Keratinocyte (primary cell): Measurements from ENCODE around the gene STS. TPM values are rescaled to one million over a fixed set of nuclear protein-coding genes. Genes with fewer than 3 reads are reported as not detected.

ENCODE experiments used
- DNase-seq: peaks from one replicate; pipeline ENCODE4 v3.0.0-alpha.2; 2011; ENCODE audit warnings: low read depth, missing footprints, low spot score
- FAIRE-seq: peaks from 2 replicates; lab custom pipeline; 2011; peaks lifted over from hg19 to GRCh38; lab: Jason Lieb, UNC
- H2AFZ ChIP-seq: 2 replicates; pipeline ENCODE4 v1.6.0; 2012; ENCODE audit warnings: low read length, control low read depth, inconsistent platforms; ENCODE audit not compliant: control insufficient read depth
- H3K27ac ChIP-seq: 2 replicates; pipeline ENCODE4 v1.5.1; 2011; ENCODE audit warnings: low read length; ENCODE audit not compliant: control insufficient read depth, insufficient read depth
- H3K27me3 ChIP-seq: 3 replicates; pipeline ENCODE4 v1.6.0; 2011; ENCODE audit warnings: low read length; ENCODE audit not compliant: control insufficient read depth, insufficient read depth; ENCODE audit errors: extremely low read depth
- H3K36me3 ChIP-seq, 2 experiments: 2 replicates in 1 of 2; 3 replicates in 1 of 2; pipeline ENCODE4 v1.5.1; 2011; ENCODE audit warnings: low read length in 2 of 2, mild to moderate bottlenecking in 1 of 2; ENCODE audit not compliant: control insufficient read depth in 2 of 2, insufficient read depth in 2 of 2; ENCODE audit errors: extremely low read depth in 1 of 2
- H3K4me1 ChIP-seq: 3 replicates; pipeline ENCODE4 v1.5.1; 2011; ENCODE audit warnings: low read length; ENCODE audit not compliant: control insufficient read depth, insufficient read depth; ENCODE audit errors: extremely low read depth
- H3K4me2 ChIP-seq: 3 replicates; pipeline ENCODE4 v1.6.0; 2011; ENCODE audit warnings: low read depth, low read length; ENCODE audit not compliant: control insufficient read depth, insufficient read depth; ENCODE audit errors: extremely low read depth
- H3K4me3 ChIP-seq, 3 experiments: fragments of 200-600 bp in 1 of 3; sonication (generic) in 1 of 3; 2 replicates in 2 of 3; 3 replicates in 1 of 3; pipeline ENCODE4 v1.5.1; 2011 to 2016; ENCODE audit warnings: low read length in 3 of 3, mild to moderate bottlenecking in 3 of 3, control low read depth in 2 of 3, inconsistent platforms in 1 of 3, low read depth in 1 of 3, mixed read lengths in 1 of 3, mixed run types in 1 of 3, moderate library complexity in 1 of 3; ENCODE audit not compliant: control insufficient read depth in 2 of 3, insufficient read depth in 2 of 3; ENCODE audit errors: extremely low read depth in 1 of 3
- H3K79me2 ChIP-seq: 2 replicates; pipeline ENCODE4 v1.6.0; 2012; ENCODE audit warnings: low read length; ENCODE audit not compliant: control insufficient read depth, insufficient read depth
- H3K9ac ChIP-seq: 3 replicates; pipeline ENCODE4 v1.6.0; 2011; ENCODE audit warnings: low read length; ENCODE audit not compliant: control insufficient read depth, insufficient read depth; ENCODE audit errors: extremely low read depth
- H3K9me1 ChIP-seq: 3 replicates; pipeline ENCODE4 v1.6.0; 2011; ENCODE audit warnings: low read length; ENCODE audit not compliant: control insufficient read depth, insufficient read depth; ENCODE audit errors: extremely low read depth
- H3K9me3 ChIP-seq: 2 replicates; pipeline ENCODE4 v1.5.1; 2012; ENCODE audit warnings: low read depth, low read length; ENCODE audit not compliant: control insufficient read depth
- H4K20me1 ChIP-seq: 3 replicates; pipeline ENCODE4 v1.6.0; 2011; ENCODE audit warnings: low read length; ENCODE audit not compliant: control insufficient read depth, insufficient read depth; ENCODE audit errors: extremely low read depth
- CTCF ChIP-seq, 3 experiments: IDR thresholded peaks in 1 of 3; conservative IDR thresholded peaks in 1 of 3; optimal IDR thresholded peaks in 1 of 3; 2 replicates in 2 of 3; 3 replicates in 1 of 3; pipeline versions ENCODE3 to v1.5.1; 2011; ENCODE audit warnings: low read length in 3 of 3, mild to moderate bottlenecking in 3 of 3, moderate library complexity in 2 of 3, control low read depth in 1 of 3, inconsistent platforms in 1 of 3; ENCODE audit not compliant: insufficient read depth in 2 of 3; ENCODE audit errors: extremely low read depth in 1 of 3
- EZH2 ChIP-seq: IDR thresholded peaks from one replicate; pipeline ENCODE4 v1.6.1; 2012; ENCODE audit warnings: inconsistent platforms, mild to moderate bottlenecking, low read length, moderate library complexity
- dilution Hi-C: fragments of 300-500 bp; cut with MboI; formaldehyde crosslinking; loops from one replicate; pipeline ENCODE4 v1.7.0; 2020; ENCODE audit warnings: low sequenced_read_pairs; ENCODE audit not compliant: extremely low pct_ligation_motif_present
- polyA plus RNA-seq, 5 experiments: library from polyadenylated mRNA; depleted of rRNA in 3 of 5; stranded (reverse) in 3 of 5; stranded (forward) in 1 of 5; unstranded in 1 of 5; fragments of >200 nt; gene quantifications; 1 replicate in 1 of 5; 2 replicates in 3 of 5; 3 replicates in 1 of 5; pipeline versions ENCODE4 v1.2.1 to v1.2.3, GENCODE V29; 2011 to 2012; ENCODE audit warnings: missing spikeins in 2 of 5, low read depth in 1 of 5, low replicate concordance in 1 of 5

The STS gene
- polyA plus RNA-seq, 1 donor (not counting 4 experiments of a cell fraction or from before 2014, with no cell fraction given), result 2.9 TPM

GRCh38 chrX:7115557-7115956 lies 32.0 kb upstream of the STS start:
- no peak overlapping the region for H3K4me3 ChIP-seq
- no peak overlapping the region for H2AFZ ChIP-seq
- peaks cover 1 to 4% of the 10 kb centered on the region in 2 experiments for H3K36me3 ChIP-seq
- no peak overlapping the region for H3K9ac ChIP-seq
- no peak for DNase-seq
- dilution Hi-C loops, result no loop called here
- peaks cover 7% of the 10 kb centered on the region for H4K20me1 ChIP-seq
- no peaks in the 10 kb centered on the region for H3K27me3 ChIP-seq
- peaks cover 7% of the 10 kb centered on the region for H3K4me1 ChIP-seq
- TF ChIP-seq CTCF (optimal IDR thresholded peaks at IDR 0.05 in 1 of 3, IDR thresholded peaks at IDR 0.05 in 1 of 3, conservative IDR thresholded peaks at IDR 0.05 in 1 of 3; ENCODE audit: extremely low read depth in 1 of 3, insufficient read depth in 2 of 3, low read length in 3 of 3), result no peak
- TF ChIP-seq EZH2, result no peak
- FAIRE-seq, result no peak
- H3K27ac ChIP-seq, result no peak overlapping the region
- H3K79me2 ChIP-seq, result peaks cover 19% of the 10 kb centered on the region
- no peaks in the 10 kb centered on the region for H3K9me3 ChIP-seq
- no peaks in the 10 kb centered on the region for H3K9me1 ChIP-seq
- no peak overlapping the region for H3K4me2 ChIP-seq

GRCh38 chrX:7116081-7116480 lies 31.4 kb upstream of the STS start:
- FAIRE-seq, result no peak
- Histone ChIP-seq H3K79me2 (peaks cover 25% of the 10 kb centered on the region), H3K36me3 (peaks cover 1 to 4% of the 10 kb centered on the region in 2 experiments), H3K9me3 (no peaks in the 10 kb centered on the region), H3K9me1 (peaks cover 2% of the 10 kb centered on the region), H3K4me2 (no peak overlapping the region), H3K27ac (no peak overlapping the region), H3K4me1 (peaks cover 7% of the 10 kb centered on the region), H3K4me3 (no peak overlapping the region), H3K9ac (no peak overlapping the region), H4K20me1 (peaks cover 7% of the 10 kb centered on the region), H2AFZ (no peak overlapping the region), H3K27me3 (no peaks in the 10 kb centered on the region)
- dilution Hi-C loops, result no loop called here
- TF ChIP-seq CTCF (optimal IDR thresholded peaks at IDR 0.05 in 1 of 3, IDR thresholded peaks at IDR 0.05 in 1 of 3, conservative IDR thresholded peaks at IDR 0.05 in 1 of 3; ENCODE audit: extremely low read depth in 1 of 3, insufficient read depth in 2 of 3, low read length in 3 of 3), result no peak
- no peak for TF ChIP-seq EZH2
- no peak for DNase-seq
